Vagina (tissue), 2 donors: Measurements from ENCODE around the gene MASTL. TPM values are rescaled to one million over a fixed set of nuclear protein-coding genes. Genes with fewer than 3 reads are reported as not detected.

Experiments used
- DNase-seq, 2 donors: peaks; one replicate each; pipeline ENCODE4 v3.0.0-alpha.2; 2017; ENCODE audit errors: extremely low spot score in 2 of 2
- H3K27ac ChIP-seq: fragments of 200-600 bp; sonication (generic); one replicate; pipeline ENCODE4 v1.5.1; 2019
- H3K27me3 ChIP-seq: fragments of 200-600 bp; sonication (generic); one replicate; pipeline ENCODE4 v1.5.1; 2019
- H3K36me3 ChIP-seq, 2 donors: fragments of 200-600 bp; sonication (generic); one replicate each; pipeline ENCODE4 v1.5.1; 2017 to 2019
- H3K4me1 ChIP-seq: fragments of 200-600 bp; sonication (generic); one replicate; pipeline ENCODE4 v1.5.1; 2019
- H3K4me3 ChIP-seq, 2 donors: fragments of 200-600 bp; sonication (generic); 1 replicate in 1 of 2; 2 replicates in 1 of 2; pipeline ENCODE4 v1.5.1; 2016 to 2019
- H3K9me3 ChIP-seq: fragments of 200-600 bp; sonication (generic); one replicate; pipeline ENCODE4 v1.5.1; 2019
- CTCF ChIP-seq, 3 experiments: fragments of 450-650 bp in 2 of 3; fragments of 200-600 bp in 1 of 3; sonication (generic) in 1 of 3; IDR thresholded peaks; one replicate each; pipeline ENCODE4 v1.5.1; 2017 to 2019; ENCODE audit warnings: antibody characterized with exemption in 3 of 3, mild to moderate bottlenecking in 2 of 3, moderate library complexity in 2 of 3
- POLR2A ChIP-seq, 2 donors: fragments of 450-650 bp; IDR thresholded peaks; one replicate each; pipeline ENCODE4 v1.6.1; 2017; ENCODE audit warnings: antibody characterized with exemption in 2 of 2, mild to moderate bottlenecking in 2 of 2, moderate library complexity in 2 of 2
- POLR2AphosphoS5 ChIP-seq, 2 donors: sonication (generic); formaldehyde crosslinking; IDR thresholded peaks; one replicate each; pipeline ENCODE4 v1.9.0; 2017; ENCODE audit warnings: antibody characterized with exemption in 2 of 2, mild to moderate bottlenecking in 2 of 2, low read depth in 1 of 2; ENCODE audit not compliant: insufficient read depth in 1 of 2
- intact Hi-C: fragments of 100-400 bp; cut with DNase I; formaldehyde crosslinking; loops from one replicate; pipeline ENCODE4 v1.15.1; 2023
- total RNA-seq: library from RNA; depleted of rRNA; stranded (reverse); fragments of >200 nt; gene quantifications from one replicate; pipeline ENCODE4 v1.2.3, GENCODE V29; 2016

MASTL gene
- 8.3 TPM for total RNA-seq

GRCh38 chr10:27155066-27155754 is at the start of gene MASTL:
TSS of gene MASTL (plus strand) at chr10:27155352. CDS start at chr10:27155427, 75 bp downstream.
- TF ChIP-seq POLR2A (IDR thresholded peaks at IDR 0.05) = peak in 1 of 2 donors; percentile 75
- TF ChIP-seq POLR2AphosphoS5 (IDR thresholded peaks at IDR 0.05; ENCODE audit: insufficient read depth in 1 of 2, low read depth in 1 of 2) = peak; percentile 62 to 98
- TF ChIP-seq CTCF (IDR thresholded peaks at IDR 0.05) = no peak
- Histone ChIP-seq H3K4me1 (peaks cover 45% of the 10 kb centered on the region), H3K9me3 (no peaks in the 10 kb centered on the region), H3K36me3 (peaks cover 0 to 4% of the 10 kb centered on the region in 2 donors), H3K27me3 (no peaks in the 10 kb centered on the region), H3K4me3 (peak within 1 kb of the TSS; percentile 55 to 84), H3K27ac (peak within 1 kb of the TSS; percentile 100)
- intact Hi-C loops = loop anchor here (5.0 kb wide), 2 partner anchors 87 to 1377 kb away; partner anchors contain the start of genes ACBD5 and WAC
- peak; percentile 95 to 97 for DNase-seq

GRCh38 chr10:27108165-27108564 is 47.0 kb upstream of the MASTL start:
- no peak for DNase-seq
- Histone ChIP-seq H3K4me1 (no peaks in the 10 kb centered on the region), H3K9me3 (no peaks in the 10 kb centered on the region), H3K36me3 (peaks cover 0 to 39% of the 10 kb centered on the region in 2 donors), H3K4me3 (no peak overlapping the region), H3K27me3 (no peaks in the 10 kb centered on the region), H3K27ac (no peak overlapping the region)
- TF ChIP-seq POLR2AphosphoS5 (IDR thresholded peaks at IDR 0.05; ENCODE audit: insufficient read depth in 1 of 2, low read depth in 1 of 2) (no peak), CTCF (IDR thresholded peaks at IDR 0.05) (no peak), POLR2A (IDR thresholded peaks at IDR 0.05) (no peak)
- intact Hi-C loops = no loop called here

GRCh38 chr10:27134371-27134770 is 20.8 kb upstream of the MASTL start:
- TF ChIP-seq CTCF (IDR thresholded peaks at IDR 0.05) (no peak), POLR2AphosphoS5 (IDR thresholded peaks at IDR 0.05; ENCODE audit: insufficient read depth in 1 of 2, low read depth in 1 of 2) (no peak), POLR2A (IDR thresholded peaks at IDR 0.05) (no peak)
- Histone ChIP-seq H3K4me1 (no peaks in the 10 kb centered on the region), H3K4me3 (no peak overlapping the region), H3K27me3 (no peaks in the 10 kb centered on the region), H3K9me3 (no peaks in the 10 kb centered on the region), H3K36me3 (peaks cover 0 to 70% of the 10 kb centered on the region in 2 donors), H3K27ac (no peak overlapping the region)
- intact Hi-C loops = no loop called here
- no peak for DNase-seq

- intact Hi-C loops = no loop called here
- no peaks in the 10 kb centered on the region for H3K9me3 ChIP-seq
- H3K27ac ChIP-seq = no peak overlapping the region
- no peak for DNase-seq
- no peak overlapping the region for H3K4me3 ChIP-seq
- no peak for TF ChIP-seq POLR2AphosphoS5 (IDR thresholded peaks at IDR 0.05; ENCODE audit: insufficient read depth in 1 of 2, low read depth in 1 of 2)
- TF ChIP-seq POLR2A (IDR thresholded peaks at IDR 0.05) = no peak
- no peak for TF ChIP-seq CTCF (IDR thresholded peaks at IDR 0.05)
- no peaks in the 10 kb centered on the region for H3K27me3 ChIP-seq
- H3K4me1 ChIP-seq = no peaks in the 10 kb centered on the region
- H3K36me3 ChIP-seq = peaks cover 0 to 57% of the 10 kb centered on the region in 2 donors
Observed at GRCh38 chr10:27138277-27138676, 16.9 kb upstream of the MASTL start.

- H3K4me3 ChIP-seq = no peak overlapping the region
- H3K9me3 ChIP-seq = no peaks in the 10 kb centered on the region
- no peaks in the 10 kb centered on the region for H3K4me1 ChIP-seq
- peaks cover 4 to 55% of the 10 kb centered on the region in 2 donors for H3K36me3 ChIP-seq
- TF ChIP-seq CTCF (IDR thresholded peaks at IDR 0.05) = no peak
- TF ChIP-seq POLR2AphosphoS5 (IDR thresholded peaks at IDR 0.05; ENCODE audit: insufficient read depth in 1 of 2, low read depth in 1 of 2) = no peak
- no peak for DNase-seq
- intact Hi-C loops = no loop called here
- H3K27ac ChIP-seq = no peak overlapping the region
- no peaks in the 10 kb centered on the region for H3K27me3 ChIP-seq
Observed at GRCh38 chr10:27143686-27144085, 11.5 kb upstream of the MASTL start.
